Trophoblast cell (in vitro differentiated cells and primary cell): ENCODE results near the gene BLOC1S3.

Experiments
- DNase-seq, 2 donors: peaks; one replicate each; pipeline ENCODE4 v3.0.0-alpha.2; 2016
- H2AFZ ChIP-seq: 2 replicates; pipeline ENCODE4 v1.6.1; 2013; ENCODE audit warnings: low read length, moderate library complexity, mild to moderate bottlenecking; ENCODE audit not compliant: insufficient read depth, poor library complexity
- H2AK5ac ChIP-seq: 2 replicates; pipeline ENCODE4 v1.6.1; 2013; ENCODE audit warnings: mild to moderate bottlenecking, low read length
- H2BK120ac ChIP-seq: 2 replicates; pipeline ENCODE4 v1.6.1; 2013; ENCODE audit warnings: low read length, mild to moderate bottlenecking, moderate library complexity; ENCODE audit not compliant: insufficient read depth, poor library complexity
- H2BK12ac ChIP-seq: 2 replicates; pipeline ENCODE4 v1.6.1; 2013; ENCODE audit warnings: mild to moderate bottlenecking, low read length, moderate library complexity
- H2BK5ac ChIP-seq: 2 replicates; pipeline ENCODE4 v1.6.1; 2013; ENCODE audit warnings: low read length, low read depth, moderate library complexity, mild to moderate bottlenecking; ENCODE audit not compliant: poor library complexity
- H3K14ac ChIP-seq: 2 replicates; pipeline ENCODE4 v1.6.1; 2013; ENCODE audit warnings: mild to moderate bottlenecking, low read length
- H3K18ac ChIP-seq: 2 replicates; pipeline ENCODE4 v1.6.1; 2013; ENCODE audit warnings: mild to moderate bottlenecking, low read length
- H3K23ac ChIP-seq: 2 replicates; pipeline ENCODE4 v1.6.1; 2013; ENCODE audit warnings: low read length
- H3K27ac ChIP-seq: 2 replicates; pipeline ENCODE4 v1.5.1; 2013; ENCODE audit warnings: low read depth, mild to moderate bottlenecking, inconsistent platforms, low read length, moderate library complexity
- H3K27me3 ChIP-seq: 2 replicates; pipeline ENCODE4 v1.6.1; 2013; ENCODE audit warnings: inconsistent platforms, mild to moderate bottlenecking, low read length, moderate library complexity; ENCODE audit not compliant: insufficient read depth
- H3K36me3 ChIP-seq, 2 experiments: 1 replicate in 1 of 2; 2 replicates in 1 of 2; pipeline ENCODE4 v1.6.1; 2013; ENCODE audit warnings: low read length in 2 of 2, mild to moderate bottlenecking in 2 of 2, moderate library complexity in 1 of 2; ENCODE audit not compliant: insufficient read depth in 2 of 2, control insufficient read depth in 1 of 2
- H3K4ac ChIP-seq: 2 replicates; pipeline ENCODE4 v1.6.1; 2013; ENCODE audit warnings: low read depth, mild to moderate bottlenecking, low read length, moderate library complexity
- H3K4me1 ChIP-seq, 2 experiments: 1 replicate in 1 of 2; 2 replicates in 1 of 2; pipeline ENCODE4 v1.6.1; 2013; ENCODE audit warnings: low read length in 2 of 2, mild to moderate bottlenecking in 2 of 2, moderate library complexity in 1 of 2; ENCODE audit not compliant: insufficient read depth in 2 of 2, control insufficient read depth in 1 of 2
- H3K4me2 ChIP-seq: 2 replicates; pipeline ENCODE4 v1.6.1; 2013; ENCODE audit warnings: inconsistent platforms, mild to moderate bottlenecking, low read length, moderate library complexity
- H3K4me3 ChIP-seq: 2 replicates; pipeline ENCODE4 v1.5.1; 2013; ENCODE audit warnings: mild to moderate bottlenecking, low read depth, low read length, inconsistent platforms
- H3K79me1 ChIP-seq: one replicate; pipeline ENCODE4 v1.6.1; 2013; ENCODE audit warnings: low read length
- H3K79me2 ChIP-seq: 2 replicates; pipeline ENCODE4 v1.6.1; 2013; ENCODE audit warnings: low read length, mild to moderate bottlenecking; ENCODE audit not compliant: control insufficient read depth, insufficient read depth, poor library complexity
- H3K9ac ChIP-seq: 2 replicates; pipeline ENCODE4 v1.6.1; 2013; ENCODE audit warnings: mild to moderate bottlenecking, low read length
- H3K9me3 ChIP-seq: 2 replicates; pipeline ENCODE4 v1.6.1; 2013; ENCODE audit warnings: low read depth, mild to moderate bottlenecking, control low read depth, inconsistent platforms, low read length; ENCODE audit not compliant: insufficient read depth
- H4K12ac ChIP-seq: 2 replicates; pipeline ENCODE4 v1.6.1; 2013; ENCODE audit warnings: low read depth, mild to moderate bottlenecking, low read length, moderate library complexity
- H4K8ac ChIP-seq: 2 replicates; pipeline ENCODE4 v1.6.1; 2013; ENCODE audit warnings: low read depth, mild to moderate bottlenecking, low read length, moderate library complexity
- H4K91ac ChIP-seq: one replicate; pipeline ENCODE4 v1.6.1; 2013; ENCODE audit warnings: low read depth, mild to moderate bottlenecking, low read length, moderate library complexity
- WGBS: extraction: QIAGEN DNeasy Blood & Tissue Kit; methylation state at CpG from one replicate; pipeline ENCODE4 v1.1.7; 2013; ENCODE audit warnings: missing lambda C conversion rate; ENCODE audit not compliant: insufficient read length, insufficient coverage; ENCODE audit errors: extremely low coverage; 5-methylcytosine and 5-hydroxymethylcytosine counted together

The BLOC1S3 gene

GRCh38 chr19:45141203-45141900 lies 37.2 kb upstream of the BLOC1S3 start:
- WGBS = no CpG with 5 or more reads among the region's 28 CpGs
- Histone ChIP-seq H3K9ac (no peak overlapping the region), H2BK120ac (no peak overlapping the region)

DNA sequence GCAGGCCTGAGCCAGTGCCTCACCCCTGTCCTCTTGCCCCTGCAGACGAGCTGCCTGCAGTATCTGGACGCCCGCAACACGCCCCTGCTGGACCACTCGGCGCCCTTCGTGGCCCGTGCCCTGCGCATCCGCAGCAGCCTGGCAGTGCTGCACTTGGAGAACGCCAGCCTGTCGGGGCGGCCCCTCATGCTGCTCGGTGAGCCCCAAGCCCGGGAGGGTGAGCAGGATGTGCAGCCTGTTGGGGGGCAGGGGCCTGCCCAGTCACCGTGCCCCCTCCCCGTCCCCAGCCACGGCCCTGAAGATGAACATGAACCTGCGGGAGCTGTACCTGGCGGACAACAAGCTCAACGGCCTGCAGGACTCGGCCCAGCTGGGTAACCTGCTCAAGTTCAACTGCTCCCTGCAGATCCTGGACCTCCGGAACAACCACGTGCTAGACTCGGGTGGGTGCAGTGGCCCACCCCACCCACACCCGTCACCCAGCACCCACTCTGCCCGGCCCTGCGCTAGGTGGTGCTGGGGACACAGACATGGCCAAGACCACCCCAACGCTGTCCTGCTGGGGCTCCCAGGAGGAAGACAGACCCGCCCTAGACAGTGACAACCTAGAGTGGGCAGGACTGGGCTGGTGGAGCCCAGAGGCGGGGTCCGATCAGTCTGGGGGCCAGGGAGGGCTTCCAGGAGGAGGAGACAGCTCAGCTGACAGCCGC lies 36.4 kb upstream of the BLOC1S3 start:
- no CpG with 5 or more reads among the region's 33 CpGs for WGBS
- Histone ChIP-seq H3K4me3 (no peak overlapping the region), H3K4me1 (no peaks in the 10 kb centered on the region), H2BK12ac (no peak overlapping the region), H2BK120ac (no peak overlapping the region), H4K91ac (no peak overlapping the region), H3K18ac (no peak overlapping the region), H3K14ac (no peak overlapping the region), H3K9me3 (no peaks in the 10 kb centered on the region), H3K79me1 (no peaks in the 10 kb centered on the region), H2AFZ (no peak overlapping the region), H4K8ac (no peak overlapping the region), H4K12ac (no peak overlapping the region), H3K9ac (no peak overlapping the region), H2BK5ac (no peak overlapping the region), H3K4me2 (no peak overlapping the region), H3K36me3 (peaks cover 50% of the 10 kb centered on the region in 2 experiments), H3K23ac (no peak overlapping the region), H3K4ac (no peak overlapping the region), H2AK5ac (no peak overlapping the region), H3K27me3 (no peaks in the 10 kb centered on the region), H3K27ac (no peak overlapping the region), H3K79me2 (no peaks in the 10 kb centered on the region)
- DNase-seq = no peak

More at GRCh38 chr19:45141203-45141900, 37.2 kb upstream of the BLOC1S3 start:
- Histone ChIP-seq H3K36me3 (peaks cover 45 to 46% of the 10 kb centered on the region in 2 experiments), H3K4me2 (no peak overlapping the region), H2AFZ (no peak overlapping the region), H3K4me3 (no peak overlapping the region), H3K4ac (no peak overlapping the region), H3K79me1 (no peaks in the 10 kb centered on the region), H2BK12ac (no peak overlapping the region), H3K4me1 (peaks cover 3% of the 10 kb centered on the region in 2 experiments), H3K23ac (no peak overlapping the region), H4K91ac (no peak overlapping the region), H3K27me3 (no peaks in the 10 kb centered on the region), H3K27ac (no peak overlapping the region), H3K79me2 (no peaks in the 10 kb centered on the region), H3K9me3 (no peaks in the 10 kb centered on the region), H2AK5ac (no peak overlapping the region), H2BK5ac (no peak overlapping the region), H4K12ac (no peak overlapping the region), H4K8ac (no peak overlapping the region), H3K14ac (no peak overlapping the region), H3K18ac (no peak overlapping the region)
- no peak for DNase-seq

GRCh38 chr19:45142726-45143110 lies 35.9 kb upstream of the BLOC1S3 start:
- Histone ChIP-seq H2AFZ (no peak overlapping the region), H3K23ac (no peak overlapping the region), H3K9ac (no peak overlapping the region), H3K36me3 (peaks cover 52 to 53% of the 10 kb centered on the region in 2 experiments), H3K18ac (no peak overlapping the region), H4K91ac (no peak overlapping the region), H3K4me2 (no peak overlapping the region), H3K4me1 (no peaks in the 10 kb centered on the region), H4K8ac (no peak overlapping the region), H4K12ac (no peak overlapping the region), H3K79me1 (no peaks in the 10 kb centered on the region), H3K4ac (no peak overlapping the region), H3K79me2 (no peaks in the 10 kb centered on the region), H3K4me3 (no peak overlapping the region), H3K9me3 (no peaks in the 10 kb centered on the region), H2AK5ac (no peak overlapping the region), H3K27ac (no peak overlapping the region), H3K14ac (no peak overlapping the region), H2BK5ac (no peak overlapping the region), H3K27me3 (no peaks in the 10 kb centered on the region), H2BK120ac (no peak overlapping the region), H2BK12ac (no peak overlapping the region)
- no CpG with 5 or more reads among the region's 9 CpGs for WGBS
- no peak for DNase-seq

GRCh38 chr19:45144431-45145269 lies 33.9 kb upstream of the BLOC1S3 start:
- Histone ChIP-seq H3K18ac (no peak overlapping the region), H3K27me3 (no peaks in the 10 kb centered on the region), H2BK120ac (no peak overlapping the region), H2BK12ac (no peak overlapping the region), H3K4me1 (no peaks in the 10 kb centered on the region), H3K36me3 (peaks cover 53 to 54% of the 10 kb centered on the region in 2 experiments), H2AFZ (no peak overlapping the region), H4K91ac (no peak overlapping the region), H3K79me2 (no peaks in the 10 kb centered on the region), H3K9me3 (no peaks in the 10 kb centered on the region), H3K79me1 (no peaks in the 10 kb centered on the region), H3K4ac (no peak overlapping the region), H3K4me2 (no peak overlapping the region), H3K23ac (no peak overlapping the region), H3K9ac (no peak overlapping the region), H3K14ac (no peak overlapping the region), H2BK5ac (no peak overlapping the region), H3K4me3 (no peak overlapping the region), H2AK5ac (no peak overlapping the region), H4K8ac (no peak overlapping the region), H3K27ac (no peak overlapping the region), H4K12ac (no peak overlapping the region)
- no peak for DNase-seq
- WGBS = no CpG with 5 or more reads among the region's 53 CpGs
